G401 (cell line): ENCODE measurements around the gene TM9SF4. TPM values are rescaled to one million over a fixed set of nuclear protein-coding genes. Genes with fewer than 3 reads are reported as not detected.
A peak's percentile ranks its signal among the peaks of the same experiment; 100 is the strongest.
"Not testable (repeated sequence)": the region's sequence is repeated elsewhere in the genome, so short reads cannot be mapped to it uniquely, and the experiment has no call there.

Experiments
- DNase-seq: peaks from one replicate; pipeline ENCODE4 v3.0.0-alpha.2; 2015; ENCODE audit warnings: low spot score
- in situ Hi-C: cut with HindIII; loops from 2 replicates; pipeline ENCODE4 v1.10.0; 2016; ENCODE audit warnings: low sequenced_read_pairs, mixed read lengths
- total RNA-seq: library from RNA; depleted of rRNA; stranded (reverse); fragments of >200 nt; shearing (Covaris generic); gene quantifications from 2 replicates; pipeline ENCODE4 v1.2.3, GENCODE V29; 2014

The TM9SF4 gene
- total RNA-seq, 1 experiment from 2014 or later = 9.7 TPM

DNA sequence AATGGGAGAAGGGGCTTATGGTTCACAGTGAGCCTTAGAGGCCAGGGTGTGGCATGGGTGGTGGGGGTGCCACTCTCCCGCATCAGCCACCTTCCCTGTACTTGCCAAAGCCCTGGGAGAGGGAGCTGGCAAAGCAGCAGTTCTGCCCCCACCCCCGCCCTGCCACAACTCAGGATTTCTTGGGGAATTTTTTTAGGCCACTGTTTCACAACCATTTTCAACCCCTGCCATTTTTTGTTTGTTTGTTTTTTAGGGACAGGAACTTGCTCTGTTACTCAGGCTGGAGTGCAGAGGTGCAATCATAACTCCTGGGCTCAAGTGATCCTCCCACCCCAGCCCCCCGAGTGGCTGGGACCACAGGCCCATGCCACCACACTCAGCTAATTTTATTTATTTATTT is 22.4 kb upstream of the TM9SF4 start:
- in situ Hi-C loops = no loop called here

DNA sequence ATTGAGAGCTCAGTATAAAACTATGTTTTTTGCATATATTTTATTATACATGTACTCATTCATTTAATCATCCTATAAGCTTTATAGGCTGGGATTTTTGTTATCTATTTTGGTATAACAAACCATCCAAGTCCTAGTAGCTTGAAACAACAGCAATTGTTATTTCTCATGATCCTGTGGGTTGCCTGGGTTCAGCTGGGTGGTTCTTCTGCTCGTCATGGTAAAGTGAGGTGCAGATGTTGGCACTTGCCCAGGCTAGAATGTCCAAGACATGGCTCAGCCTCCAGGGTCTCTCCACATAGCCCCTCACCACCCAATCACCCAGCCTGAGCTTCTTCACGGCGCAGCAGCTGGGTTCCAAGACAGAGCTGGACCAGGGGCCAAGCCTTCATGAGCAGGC is 20.8 kb upstream of the TM9SF4 start:
- no peak for DNase-seq

More for the DNA sequence above, 22.4 kb upstream of the TM9SF4 start:
- no peak for DNase-seq

DNA sequence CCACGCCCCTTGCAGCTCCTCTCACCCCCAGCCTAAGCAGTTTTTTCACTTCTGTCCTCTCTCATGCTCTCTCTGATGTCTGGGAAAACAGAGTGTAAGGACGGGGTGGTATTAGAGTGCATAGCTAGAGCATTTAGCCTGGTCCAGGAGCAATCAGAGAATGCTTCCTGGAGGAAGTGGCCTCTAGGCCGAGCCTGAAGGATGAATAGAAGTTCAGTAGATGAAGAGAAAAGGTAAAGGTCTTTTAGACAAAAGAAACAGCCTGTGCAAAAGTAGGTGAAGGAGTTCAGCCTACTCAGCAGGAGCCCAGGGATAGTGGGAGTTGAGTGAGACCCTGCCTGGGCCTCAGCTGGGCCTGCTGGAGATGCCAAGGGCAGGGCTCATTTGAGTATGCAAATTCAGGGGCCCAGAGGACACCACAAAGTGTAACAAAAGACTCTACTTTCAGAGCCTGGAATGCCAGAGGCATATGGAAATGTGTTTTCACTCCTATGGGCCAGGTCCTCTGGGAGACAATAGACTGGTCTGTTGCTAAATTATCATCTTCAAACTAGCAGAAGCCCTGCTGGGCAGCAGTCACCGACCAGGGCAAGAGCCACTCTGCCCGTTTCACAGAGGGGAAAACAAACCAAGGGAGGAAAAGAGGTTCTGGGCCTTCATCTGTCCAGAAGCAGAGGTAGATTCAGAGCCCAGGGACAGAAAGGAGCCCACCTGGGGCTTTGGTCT is 19.7 kb upstream of the TM9SF4 start:
- no peak for DNase-seq
- in situ Hi-C loops = no loop called here

More for the DNA sequence above, 20.8 kb upstream of the TM9SF4 start:
- in situ Hi-C loops = no loop called here

DNA sequence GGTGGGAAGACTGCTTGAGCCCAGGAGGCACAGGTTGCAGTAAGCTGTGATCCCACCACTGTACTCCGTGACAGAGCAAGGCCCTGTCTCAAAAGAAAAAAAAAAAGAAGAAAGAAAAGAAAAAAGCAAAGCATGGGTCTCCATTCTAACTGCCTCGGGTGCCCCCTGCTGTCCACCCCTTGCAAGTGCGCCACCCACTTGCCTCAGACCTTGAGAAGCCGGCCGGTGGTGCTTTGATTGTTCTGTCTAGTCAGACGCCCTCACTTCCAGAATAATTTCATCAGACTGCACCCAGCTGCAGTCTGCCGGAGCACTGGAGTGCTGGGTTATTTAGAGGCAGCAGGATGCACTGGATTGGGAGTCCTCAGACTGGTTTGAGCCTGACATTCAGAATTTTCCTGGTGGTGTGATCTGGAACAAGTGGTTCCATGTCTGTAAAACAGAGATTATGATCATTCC is 17.6 kb upstream of the TM9SF4 start:
- in situ Hi-C loops = no loop called here
- DNase-seq = peak; percentile 77

DNA sequence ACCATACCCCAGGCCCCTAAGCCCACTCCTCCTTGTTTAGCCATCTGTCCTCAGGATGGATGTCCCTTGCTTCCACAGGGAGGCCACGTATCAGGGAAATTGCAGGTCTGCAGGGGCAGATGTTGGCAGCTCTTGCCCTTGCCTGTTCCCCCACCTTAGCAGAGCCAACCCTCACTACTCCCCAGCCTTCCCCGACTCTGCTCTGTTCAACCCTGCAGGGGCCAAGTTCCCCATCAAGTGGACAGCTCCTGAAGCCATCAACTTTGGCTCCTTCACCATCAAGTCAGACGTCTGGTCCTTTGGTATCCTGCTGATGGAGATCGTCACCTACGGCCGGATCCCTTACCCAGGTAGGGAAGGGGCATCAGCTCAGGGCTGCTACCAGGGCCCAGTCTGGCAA is 10.7 kb upstream of the TM9SF4 start:
- in situ Hi-C loops = no loop called here

DNA sequence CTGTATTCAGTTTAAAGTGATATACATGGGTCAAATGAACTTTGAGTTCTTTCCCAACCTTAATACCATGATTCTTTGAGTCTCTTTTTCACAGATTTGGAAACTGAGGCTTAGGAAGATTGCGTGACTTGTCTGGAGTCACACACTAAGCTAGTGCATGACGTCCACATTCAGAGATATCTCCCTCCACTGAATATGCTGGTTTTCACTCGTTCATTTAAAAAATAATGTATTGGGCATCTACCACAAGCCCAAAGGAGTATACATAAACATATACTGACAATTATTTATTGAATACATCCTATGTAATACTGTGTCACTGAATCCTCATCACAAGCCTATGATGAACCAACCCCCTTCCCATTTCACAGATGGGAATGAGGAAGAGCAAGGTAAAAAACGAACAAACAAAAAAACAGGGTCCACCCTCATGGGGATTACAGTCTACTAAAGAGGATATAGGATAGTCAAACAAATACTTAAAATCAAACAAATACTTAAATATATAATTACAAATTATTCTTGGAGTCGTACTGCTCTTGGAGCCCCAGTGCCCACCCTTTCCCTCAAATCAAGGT is 611 bp upstream of the TM9SF4 start:
- DNase-seq = no peak
- in situ Hi-C loops = no loop called here

More for the DNA sequence above, 10.7 kb upstream of the TM9SF4 start:
- DNase-seq = no peak

DNA sequence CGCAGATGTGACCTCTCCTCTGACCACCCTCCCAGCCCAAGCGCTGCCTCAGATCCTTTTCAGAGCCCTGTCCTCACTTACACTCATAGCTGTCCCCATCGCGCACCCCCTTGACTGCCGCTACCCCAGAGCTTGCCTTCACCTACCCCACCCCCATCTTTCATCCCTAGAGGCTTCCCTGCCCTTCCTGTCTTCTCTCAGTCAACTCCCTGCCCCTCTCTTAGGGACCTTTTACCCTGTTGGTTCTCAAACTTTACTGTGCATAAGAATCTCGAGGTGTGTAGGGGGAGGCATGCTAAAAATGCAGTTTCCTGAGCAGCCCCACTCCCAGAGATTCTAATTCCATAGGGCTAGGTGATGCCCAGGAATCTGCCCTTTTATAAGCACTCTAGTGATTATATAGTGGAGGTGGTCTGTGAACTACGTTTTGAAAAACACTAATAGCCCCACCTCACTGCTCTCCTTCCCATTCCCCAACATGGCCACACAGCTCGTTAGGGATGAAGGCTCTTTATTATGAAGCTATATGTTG is 725 bp downstream of the TM9SF4 start:
- in situ Hi-C loops = no loop called here
- no peak for DNase-seq

DNA sequence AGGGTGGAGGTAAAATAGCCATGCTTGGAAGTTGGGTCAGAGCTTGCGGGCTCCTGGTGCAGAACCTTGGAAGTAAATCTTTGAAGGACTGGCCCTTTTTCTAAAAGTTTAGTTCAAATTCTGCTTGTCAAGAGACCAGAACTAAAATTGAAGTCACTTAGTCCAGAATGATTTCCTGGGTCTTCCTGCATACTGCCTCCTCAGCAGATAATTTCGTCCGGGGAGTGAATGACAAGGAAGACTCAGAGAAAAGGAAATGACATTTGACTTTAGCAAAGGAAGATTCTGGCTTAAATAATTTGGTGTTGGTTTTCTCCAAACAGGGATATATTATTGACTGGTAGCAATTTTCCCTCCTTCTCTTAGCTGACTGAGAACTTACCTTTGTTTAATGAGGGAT is 1.2 kb downstream of the TM9SF4 start:
- DNase-seq = no peak
- in situ Hi-C loops = no loop called here

DNA sequence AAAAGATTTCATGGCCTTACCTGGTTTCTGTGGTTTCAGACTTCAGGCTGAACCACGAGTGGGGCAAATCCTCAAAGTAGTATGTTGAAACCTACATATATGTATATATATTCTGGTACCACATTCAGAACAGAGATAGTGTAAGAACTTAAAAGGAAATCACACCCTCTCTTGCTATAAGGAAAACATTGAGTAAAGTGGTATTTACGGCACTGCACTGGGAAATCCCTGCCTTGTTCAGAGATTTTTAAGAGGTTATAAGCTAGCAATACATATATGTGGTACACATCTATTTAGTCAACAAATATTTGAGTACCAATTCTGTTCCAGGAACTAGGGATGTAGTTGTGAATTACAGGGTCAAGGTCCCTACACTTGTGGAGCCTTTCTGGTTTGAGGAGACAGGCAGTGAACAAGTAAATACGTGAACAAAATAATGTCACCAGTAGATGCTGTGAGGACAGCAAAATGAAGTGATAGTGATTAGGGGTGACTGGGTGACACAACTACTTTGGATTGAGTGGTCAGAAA is 1.7 kb downstream of the TM9SF4 start:
- no peak for DNase-seq
- in situ Hi-C loops = no loop called here

DNA sequence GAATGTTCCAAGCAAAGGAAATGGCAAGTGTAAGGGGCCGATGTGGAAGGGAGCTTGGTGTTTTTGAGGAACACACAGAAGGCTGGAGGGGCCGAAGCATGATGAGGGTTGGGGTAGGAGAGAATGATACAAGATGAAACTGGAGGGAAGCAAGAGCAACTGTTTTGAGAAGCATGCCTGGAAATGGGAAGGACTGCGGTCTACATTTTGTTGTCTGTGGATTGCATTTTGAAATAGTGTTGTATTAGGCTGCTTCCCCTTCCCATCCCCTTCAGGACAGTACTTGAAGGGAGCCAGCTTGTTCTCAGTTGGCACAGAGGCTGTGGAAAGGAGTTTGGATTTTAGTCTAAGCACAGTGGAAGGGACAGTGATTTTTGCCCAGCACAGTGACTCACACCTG is 2.2 kb downstream of the TM9SF4 start:
- no peak for DNase-seq
- in situ Hi-C loops = no loop called here

DNA sequence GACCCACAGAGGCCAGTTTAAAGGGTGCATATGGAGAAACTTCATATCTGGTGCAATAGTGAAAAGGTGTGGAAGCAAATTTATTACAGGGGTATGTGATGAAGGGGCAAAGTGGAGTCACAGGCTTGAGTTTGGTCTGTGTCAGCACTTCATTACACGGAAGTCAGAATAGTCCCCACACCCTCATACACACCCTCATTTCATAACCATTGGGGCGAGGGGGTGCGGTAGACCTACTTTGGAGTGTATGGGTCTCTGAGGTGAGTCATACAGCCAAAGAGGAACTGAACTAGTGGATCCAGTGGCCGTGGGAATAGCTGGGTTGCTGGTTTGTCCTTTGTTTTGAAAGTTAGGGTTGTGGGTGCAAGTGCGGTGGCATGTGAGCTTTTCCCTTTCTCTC is 3.3 kb downstream of the TM9SF4 start:
- DNase-seq = no peak
- in situ Hi-C loops = no loop called here

DNA sequence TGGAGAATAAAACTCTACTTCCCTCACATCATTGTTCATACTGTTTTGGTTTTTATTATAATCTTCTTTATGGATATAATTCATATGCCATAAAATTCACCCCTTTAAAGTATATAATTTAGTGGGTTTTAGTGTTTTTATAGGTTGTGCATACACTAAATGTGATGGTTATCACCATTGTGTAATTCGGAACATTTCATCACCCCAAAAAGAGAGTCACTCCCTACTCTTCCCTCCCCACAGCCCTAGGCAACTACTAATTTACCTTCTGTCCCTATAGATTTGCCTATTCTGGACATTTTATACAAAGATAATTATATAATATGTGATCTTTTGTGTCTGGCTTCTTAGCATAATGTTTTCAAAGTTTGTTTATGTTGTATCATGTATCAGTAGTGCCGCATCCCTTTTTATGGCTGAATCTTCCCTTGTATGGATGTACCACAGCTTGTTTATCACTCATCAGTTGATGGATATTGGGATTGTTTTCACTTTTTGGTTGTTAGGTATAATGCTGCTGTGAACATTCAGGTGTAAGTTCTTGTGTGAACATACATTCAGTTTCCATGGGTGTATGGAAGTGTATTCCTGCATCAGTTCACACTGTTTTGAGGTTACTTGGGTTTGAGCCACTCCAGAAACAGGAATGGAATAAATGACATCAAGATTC is 4.2 kb downstream of the TM9SF4 start:
- no peak for DNase-seq

DNA sequence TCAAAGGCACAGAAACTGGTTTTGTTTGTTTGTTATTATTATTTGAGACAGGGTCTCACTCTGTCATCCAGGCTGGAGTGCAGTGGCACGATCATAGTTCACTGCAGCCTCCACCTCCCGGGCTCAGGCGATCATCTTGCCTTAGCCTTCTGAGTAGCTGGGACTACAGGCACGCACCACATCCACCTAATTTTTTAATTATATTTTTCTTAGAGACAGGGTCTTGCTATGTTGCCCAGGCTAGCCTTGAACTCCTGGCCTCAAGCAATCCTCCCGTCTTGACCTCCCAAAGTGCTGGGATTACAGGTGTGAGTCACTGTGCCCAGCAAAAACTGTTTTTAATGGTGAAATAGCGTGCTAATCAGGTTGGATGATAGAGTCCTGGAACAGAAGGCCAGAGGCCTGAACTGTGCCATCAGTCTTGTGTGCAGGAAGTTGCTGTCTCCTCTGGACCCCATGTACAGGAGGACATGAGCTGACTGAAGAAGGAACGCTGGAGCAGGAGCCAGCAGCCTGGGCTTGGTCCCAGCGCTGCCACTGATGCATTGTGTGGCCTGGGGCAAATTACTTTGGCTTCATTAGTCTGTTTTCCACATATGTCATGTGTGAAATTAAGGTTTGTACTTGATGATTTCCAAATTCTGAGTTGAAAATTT is 4.9 kb downstream of the TM9SF4 start:
- in situ Hi-C loops = no loop called here
- no peak for DNase-seq

More for the DNA sequence above, 4.2 kb downstream of the TM9SF4 start:
- in situ Hi-C loops = no loop called here

DNA sequence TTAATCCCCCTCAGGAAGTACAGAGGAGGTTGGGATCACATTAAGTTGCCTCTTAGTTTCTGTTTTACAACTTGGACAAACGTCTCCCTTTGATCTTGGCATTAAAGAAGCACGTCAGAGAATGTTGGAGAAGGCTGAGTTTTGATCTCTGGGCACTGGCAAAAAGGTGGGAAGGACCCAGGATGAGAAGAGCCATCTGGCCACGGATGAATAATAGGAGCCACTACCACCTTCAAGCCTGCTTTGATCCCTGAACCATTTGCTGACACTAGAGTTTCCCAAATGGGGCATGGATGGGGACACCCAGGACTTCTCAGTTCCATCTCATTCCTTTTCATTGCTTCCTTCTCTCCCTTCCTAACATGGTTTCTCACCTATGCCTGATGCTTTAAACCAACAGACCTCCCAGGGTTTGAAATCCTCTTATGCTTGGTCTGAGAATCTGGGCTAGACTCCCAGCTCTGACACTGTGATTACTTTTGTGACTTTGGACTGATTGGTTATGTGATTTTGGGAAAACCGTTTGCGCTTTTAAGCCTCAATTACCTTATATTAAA is 5.8 kb downstream of the TM9SF4 start:
- in situ Hi-C loops = no loop called here
- DNase-seq = no peak

DNA sequence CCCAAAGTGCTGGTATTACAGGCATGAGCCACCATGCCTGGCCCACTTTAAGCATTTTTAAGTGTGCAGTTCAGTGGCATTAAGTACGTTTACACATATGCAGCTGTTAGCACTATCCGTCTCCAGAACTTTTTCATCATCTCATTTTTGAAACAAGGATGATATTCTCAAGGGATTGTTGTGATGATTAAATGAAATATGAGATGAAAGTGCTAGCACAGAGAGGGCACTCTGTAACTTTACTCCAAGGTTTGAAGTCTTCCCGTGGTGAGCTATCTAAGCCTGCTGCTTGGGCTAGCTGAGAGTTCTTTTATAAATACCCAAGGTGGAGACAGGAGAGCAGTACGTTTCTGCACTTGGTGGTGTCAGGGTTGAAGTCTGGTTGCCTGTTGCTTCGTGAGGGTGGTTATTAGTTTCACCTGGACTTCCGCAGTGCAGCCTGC is 6.6 kb downstream of the TM9SF4 start:
- no peak for DNase-seq
- in situ Hi-C loops = no loop called here

DNA sequence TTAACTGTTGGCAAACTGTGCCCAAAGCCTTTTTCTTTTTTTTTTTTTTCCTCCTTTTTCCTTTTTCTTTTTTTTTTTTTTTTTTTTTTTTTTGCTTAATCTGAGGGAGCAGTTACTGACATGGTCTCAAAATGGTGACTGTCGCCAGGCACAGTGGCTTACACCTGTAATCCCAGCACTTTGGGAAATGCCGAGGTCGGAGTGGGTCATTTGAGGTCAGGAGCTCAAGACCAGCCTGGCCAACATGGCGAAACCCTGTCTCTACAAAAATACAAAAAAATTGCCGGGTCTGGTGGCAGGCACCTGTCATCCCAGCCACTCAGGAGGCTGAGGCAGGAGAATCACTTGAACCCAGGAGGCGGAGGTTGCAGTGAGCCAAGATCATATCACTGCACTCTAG is 7.3 kb downstream of the TM9SF4 start:
- DNase-seq, in situ Hi-C loops: not testable (repeated sequence)

DNA sequence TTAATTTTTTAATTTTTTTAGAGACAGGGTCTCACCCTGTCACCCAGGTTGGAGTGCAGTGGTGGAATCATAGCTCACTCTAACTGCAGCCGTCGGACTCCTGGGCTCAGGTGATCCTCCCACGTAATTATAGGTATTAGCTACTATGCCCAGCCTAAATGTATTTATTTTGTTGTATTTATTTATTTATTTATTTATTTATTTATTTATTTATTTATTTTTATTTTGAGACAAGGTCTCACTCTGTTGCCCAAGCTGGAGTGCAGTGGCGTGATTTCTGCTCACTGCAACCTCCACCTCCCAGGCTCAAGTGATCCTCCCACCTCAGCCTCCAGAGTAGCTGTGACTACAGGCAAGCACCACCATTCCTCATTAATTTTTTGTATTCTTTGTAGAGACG is 8.9 kb downstream of the TM9SF4 start:
- in situ Hi-C loops, DNase-seq: not testable (repeated sequence)

DNA sequence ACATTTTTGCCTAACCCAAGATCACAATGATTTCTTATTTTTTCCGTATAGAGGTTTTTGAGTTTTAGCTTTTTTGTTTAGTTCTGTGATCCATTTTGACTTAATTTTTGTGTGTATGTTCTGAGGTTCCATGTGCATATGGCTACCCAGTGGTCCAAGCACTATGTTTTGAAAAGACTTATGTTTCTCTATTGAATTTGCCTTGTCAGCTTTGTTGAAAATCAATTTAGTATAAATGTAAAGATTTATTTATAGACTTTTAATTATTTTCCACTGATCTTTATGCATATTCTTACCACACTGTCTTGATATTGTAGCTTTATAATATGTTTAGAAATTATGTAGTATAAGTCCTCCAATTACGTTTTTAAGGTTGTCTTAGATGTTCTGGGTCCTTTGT is 10.2 kb downstream of the TM9SF4 start:
- in situ Hi-C loops = no loop called here
- no peak for DNase-seq

DNA sequence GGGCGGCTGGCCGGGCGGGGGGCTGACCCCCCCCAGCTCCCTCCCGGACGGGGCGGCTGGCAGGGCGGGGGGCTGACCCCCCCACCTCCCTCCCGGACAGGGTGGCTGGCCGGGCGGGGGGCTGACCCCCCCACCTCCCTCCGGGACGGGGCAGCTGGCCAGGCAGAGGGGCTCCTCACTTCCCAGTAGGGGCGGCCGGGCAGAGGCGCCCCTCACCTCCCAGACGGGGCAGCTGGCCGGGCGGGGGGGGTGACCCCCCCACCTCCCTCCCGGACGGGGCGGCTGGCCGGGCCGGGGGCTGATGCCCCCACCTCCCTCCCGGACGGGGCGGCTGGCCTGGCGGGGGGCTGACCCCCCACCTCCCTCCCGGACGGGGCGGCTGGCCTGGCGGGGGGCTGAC is 12.4 kb downstream of the TM9SF4 start:
- in situ Hi-C loops, DNase-seq: not testable (repeated sequence)
